Vagina (tissue), 2 donors: ENCODE results near the gene ADAM17.

ENCODE experiments used
- CTCF ChIP-seq, 3 experiments: fragments of 450-650 bp in 2 of 3; fragments of 200-600 bp in 1 of 3; sonication (generic) in 1 of 3; IDR thresholded peaks; one replicate each; pipeline ENCODE4 v1.5.1; 2017 to 2019; ENCODE audit warnings: antibody characterized with exemption in 3 of 3, mild to moderate bottlenecking in 2 of 3, moderate library complexity in 2 of 3
- POLR2A ChIP-seq, 2 donors: fragments of 450-650 bp; IDR thresholded peaks; one replicate each; pipeline ENCODE4 v1.6.1; 2017; ENCODE audit warnings: antibody characterized with exemption in 2 of 2, mild to moderate bottlenecking in 2 of 2, moderate library complexity in 2 of 2
- POLR2AphosphoS5 ChIP-seq, 2 donors: sonication (generic); formaldehyde crosslinking; IDR thresholded peaks; one replicate each; pipeline ENCODE4 v1.9.0; 2017; ENCODE audit warnings: antibody characterized with exemption in 2 of 2, mild to moderate bottlenecking in 2 of 2, low read depth in 1 of 2; ENCODE audit not compliant: insufficient read depth in 1 of 2

GRCh38 chr2:9558948-9559381 lies 3.3 kb upstream of the ADAM17 start:
- TF ChIP-seq CTCF (IDR thresholded peaks at IDR 0.05) (no peak), POLR2A (IDR thresholded peaks at IDR 0.05) (no peak), POLR2AphosphoS5 (IDR thresholded peaks at IDR 0.05; ENCODE audit: insufficient read depth in 1 of 2, low read depth in 1 of 2) (no peak)
